ENCODE data around the gene SRD5A3. TPM values are rescaled to one million over a fixed set of nuclear protein-coding genes. Genes with fewer than 3 reads are reported as not detected.

The SRD5A3 gene
- total and polyA plus RNA-seq, 2 donors (not counting 3 experiments of a cell fraction or from before 2014, with no cell fraction given) = 23.6 to 24.3 TPM

- ChIA-PET POLR2A (interaction anchor here (0.6 kb wide), 1 partner anchor 15 kb away, joined by 9 read pairs; no protein-coding TSS in a partner anchor), CTCF (interaction anchor here (1.1 kb wide), 1 partner anchor 51 kb away, joined by 4 read pairs; the partner anchor contains the start of gene SRD5A3)
- Histone ChIP-seq H3K9me1 (replicated peaks; ENCODE audit: control insufficient read depth, extremely low read depth, insufficient read depth, low read length) (no peaks in the 10 kb centered on the region), H3K9me3 (replicated peaks; ENCODE audit: control insufficient read depth, insufficient read depth, low read length) (no peaks in the 10 kb centered on the region), H3K27ac (ENCODE audit: insufficient read depth, low read depth, low read length) (peak overlapping the region; percentile 79), H3K27me3 (ENCODE audit: control insufficient read depth in 2 of 2, insufficient read depth in 2 of 2, low read length in 2 of 2) (no peaks in the 10 kb centered on the region), H3K4me2 (ENCODE audit: insufficient read depth, low read length) (peak overlapping the region; percentile 99), H2AFZ (ENCODE audit: low read depth, low read length) (no peak overlapping the region), H3K79me2 (ENCODE audit: control insufficient read depth, insufficient read depth, low read length) (peaks cover 58% of the 10 kb centered on the region), H3K4me1 (ENCODE audit: control insufficient read depth, extremely low read depth, insufficient read depth, low read length) (peaks cover 19% of the 10 kb centered on the region), H4K20me1 (replicated peaks; ENCODE audit: control insufficient read depth, extremely low read depth, insufficient read depth, low read length) (peaks cover 16% of the 10 kb centered on the region), H3K9ac (replicated peaks; ENCODE audit: extremely low read depth, insufficient read depth, low read length) (peak overlapping the region; percentile 94), H3K36me3 (ENCODE audit: control insufficient read depth in 2 of 2, extremely low read depth in 1 of 2, insufficient read depth in 2 of 2, low read length in 2 of 2) (peaks cover 2 to 11% of the 10 kb centered on the region in 2 experiments), H3K4me3 (replicated peaks in 1 of 3; ENCODE audit: insufficient read depth in 1 of 3, low read depth in 1 of 3, low read length in 3 of 3) (peak overlapping the region; percentile 89 to 98 (median 91))
- no peak for TF ChIP-seq JUN (IDR thresholded peaks at IDR 0.05; ENCODE audit: borderline replicate concordance, insufficient read depth, insufficient read length, low read depth)
- TF ChIP-seq EZH2 (IDR thresholded peaks at IDR 0.05; ENCODE audit: borderline replicate concordance, low read depth, low read length, severe bottlenecking) = no peak
- TF ChIP-seq POLR2AphosphoS5 (IDR thresholded peaks at IDR 0.05; ENCODE audit: insufficient read depth, low read depth, low read length) = no peak
- no peak for TF ChIP-seq CTCF (IDR thresholded peaks at IDR 0.05; ENCODE audit: extremely low read depth in 1 of 2, insufficient read depth in 1 of 2, low read depth in 1 of 2, low read length in 2 of 2)
- no peak for TF ChIP-seq POLR2A (IDR thresholded peaks at IDR 0.05; ENCODE audit: low read depth, low read length)
- no peak for TF ChIP-seq MYC (IDR thresholded peaks at IDR 0.05; ENCODE audit: low read depth, low read length)
- TF ChIP-seq, protein P1, sequence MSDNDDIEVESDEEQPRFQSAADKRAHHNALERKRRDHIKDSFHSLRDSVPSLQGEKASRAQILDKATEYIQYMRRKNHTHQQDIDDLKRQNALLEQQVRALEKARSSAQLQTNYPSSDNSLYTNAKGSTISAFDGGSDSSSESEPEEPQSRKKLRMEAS (IDR thresholded peaks at IDR 0.05; ENCODE audit: insufficient read depth, insufficient read length) = no peak
- TF ChIP-seq FOS (IDR thresholded peaks at IDR 0.05; ENCODE audit: borderline replicate concordance, insufficient read depth, low read length) = no peak
- TF ChIP-seq GATA2 (IDR thresholded peaks at IDR 0.05; ENCODE audit: insufficient read depth, insufficient read length, low read depth, low read length) = no peak
- FAIRE-seq (no peak), DNase-seq (ENCODE audit: low read depth, low spot score) (peak; percentile 28)
- BruUV-seq (replicated peaks) = TSS peak; percentile 27
- intact Hi-C loops (cut with micrococcal nuclease) = loop anchor here (2.0 to 5.0 kb wide), 5 partner anchors 35 to 390 kb away; partner anchors contain the start of gene KDR
- dilution Hi-C loops (cut with MboI; ENCODE audit: extremely low pct_ligation_motif_present, low sequenced_read_pairs) = no loop called here
Observed at GRCh38 chr4:55397126-55397436, 51.0 kb downstream of the SRD5A3 start.
